Thyroid gland (tissue), 4 donors: Measurements from ENCODE around the gene CANT1.

Source experiments
- CTCF ChIP-seq, 6 experiments: fragments of 200-600 bp in 3 of 6; fragments of 450-650 bp in 3 of 6; sonication (generic) in 3 of 6; IDR thresholded peaks; one replicate each; pipeline ENCODE4 v1.5.1; 2016 to 2019; ENCODE audit warnings: antibody characterized with exemption in 6 of 6, mild to moderate bottlenecking in 2 of 6, inconsistent platforms in 1 of 6, moderate library complexity in 1 of 6
- POLR2A ChIP-seq, 2 donors: fragments of 450-650 bp; IDR thresholded peaks; one replicate each; pipeline ENCODE4 v1.6.1; 2017; ENCODE audit warnings: antibody characterized with exemption in 2 of 2, mild to moderate bottlenecking in 2 of 2, moderate library complexity in 1 of 2

- TF ChIP-seq POLR2A (IDR thresholded peaks at IDR 0.05) (no peak), CTCF (IDR thresholded peaks at IDR 0.05) (no peak)
These were observed 44.1 kb downstream of the CANT1 start for GRCh38 chr17:78965491-78965924.
